HUES6 (cell line): ENCODE data around the gene RAC3.

ENCODE experiments used
- H3K27ac ChIP-seq: 2 replicates; pipeline ENCODE4 v1.7.0; 2013; ENCODE audit warnings: low read depth, mild to moderate bottlenecking, low read length, inconsistent platforms
- H3K27me3 ChIP-seq: 2 replicates; pipeline ENCODE4 v1.6.1; 2013; ENCODE audit warnings: low read length; ENCODE audit not compliant: control insufficient read depth, insufficient read depth
- H3K36me3 ChIP-seq: 2 replicates; pipeline ENCODE4 v1.6.1; 2013; ENCODE audit warnings: low read length; ENCODE audit not compliant: control insufficient read depth, insufficient read depth
- H3K4me1 ChIP-seq: 2 replicates; pipeline ENCODE4 v1.6.1; 2013; ENCODE audit warnings: low read length; ENCODE audit not compliant: control insufficient read depth, insufficient read depth
- H3K4me3 ChIP-seq: 2 replicates; pipeline ENCODE4 v1.5.1; 2013; ENCODE audit warnings: low read depth, low read length
- H3K9ac ChIP-seq: one replicate; pipeline ENCODE4 v1.6.1; 2013; ENCODE audit warnings: mild to moderate bottlenecking, low read length
- H3K9me3 ChIP-seq: 2 replicates; pipeline ENCODE4 v1.6.1; 2013; ENCODE audit warnings: low read depth, low read length; ENCODE audit not compliant: control insufficient read depth, insufficient read depth

RAC3 gene

GRCh38 chr17:82031303-82031884 is at the start of gene RAC3:
TSS of gene RAC3 (plus strand) at chr17:82031678. CDS start at chr17:82031762, 84 bp downstream.
- Histone ChIP-seq H3K36me3 (peaks cover 34% of the 10 kb centered on the region), H3K9ac (peak within 1 kb of the TSS; percentile 65), H3K4me1 (peaks cover 15% of the 10 kb centered on the region), H3K9me3 (no peaks in the 10 kb centered on the region), H3K4me3 (peak within 1 kb of the TSS; percentile 80), H3K27me3 (no peaks in the 10 kb centered on the region), H3K27ac (no peak within 1 kb of the TSS)

- Histone ChIP-seq H3K4me1 (no peaks in the 10 kb centered on the region), H3K27ac (no peak overlapping the region), H3K9ac (no peak overlapping the region), H3K27me3 (no peaks in the 10 kb centered on the region), H3K36me3 (peaks cover 49% of the 10 kb centered on the region), H3K9me3 (no peaks in the 10 kb centered on the region), H3K4me3 (no peak overlapping the region)
These were observed 48.4 kb upstream of the RAC3 start for GRCh38 chr17:81983011-81983638.

- Histone ChIP-seq H3K9me3 (no peaks in the 10 kb centered on the region), H3K4me1 (no peaks in the 10 kb centered on the region), H3K27me3 (no peaks in the 10 kb centered on the region), H3K9ac (no peak overlapping the region), H3K4me3 (no peak overlapping the region), H3K36me3 (peaks cover 49% of the 10 kb centered on the region), H3K27ac (no peak overlapping the region)
These were observed 47.7 kb upstream of the RAC3 start for GRCh38 chr17:81983639-81984373.

GRCh38 chr17:81984773-81985410 is 46.6 kb upstream of the RAC3 start:
- Histone ChIP-seq H3K27me3 (no peaks in the 10 kb centered on the region), H3K4me1 (no peaks in the 10 kb centered on the region), H3K9ac (no peak overlapping the region), H3K4me3 (no peak overlapping the region), H3K9me3 (no peaks in the 10 kb centered on the region), H3K27ac (no peak overlapping the region), H3K36me3 (peaks cover 52% of the 10 kb centered on the region)

- peaks cover 44% of the 10 kb centered on the region for H3K36me3 ChIP-seq
- no peak overlapping the region for H3K9ac ChIP-seq
- H3K4me3 ChIP-seq, result no peak overlapping the region
- no peak overlapping the region for H3K27ac ChIP-seq
- H3K4me1 ChIP-seq, result peaks cover 13% of the 10 kb centered on the region
- no peaks in the 10 kb centered on the region for H3K27me3 ChIP-seq
- no peaks in the 10 kb centered on the region for H3K9me3 ChIP-seq
These were observed 44.9 kb upstream of the RAC3 start for GRCh38 chr17:81986606-81987005.

GRCh38 chr17:81987161-81987770 is 44.2 kb upstream of the RAC3 start:
- H3K9me3 ChIP-seq, result no peaks in the 10 kb centered on the region
- H3K9ac ChIP-seq, result no peak overlapping the region
- no peaks in the 10 kb centered on the region for H3K27me3 ChIP-seq
- no peak overlapping the region for H3K4me3 ChIP-seq
- peaks cover 41% of the 10 kb centered on the region for H3K36me3 ChIP-seq
- H3K27ac ChIP-seq, result no peak overlapping the region
- peaks cover 18% of the 10 kb centered on the region for H3K4me1 ChIP-seq

- Histone ChIP-seq H3K27ac (peak overlapping the region; percentile 43; the same call in 1 of the 2 replicates), H3K27me3 (no peaks in the 10 kb centered on the region), H3K9me3 (no peaks in the 10 kb centered on the region), H3K4me3 (no peak overlapping the region; the same call in 1 of the 2 replicates), H3K36me3 (peaks cover 21% of the 10 kb centered on the region), H3K4me1 (peaks cover 33% of the 10 kb centered on the region), H3K9ac (peak overlapping the region; percentile 58)
These were observed 40.4 kb upstream of the RAC3 start for GRCh38 chr17:81990836-81991683.

GRCh38 chr17:81991684-81992305 is 39.7 kb upstream of the RAC3 start:
- no peaks in the 10 kb centered on the region for H3K9me3 ChIP-seq
- H3K27ac ChIP-seq, result peak overlapping the region; percentile 43; the same call in 1 of the 2 replicates
- peak overlapping the region; percentile 58 for H3K9ac ChIP-seq
- peak overlapping the region; percentile 2; the same call in 1 of the 2 replicates for H3K4me3 ChIP-seq
- peaks cover 16% of the 10 kb centered on the region for H3K36me3 ChIP-seq
- peaks cover 33% of the 10 kb centered on the region for H3K4me1 ChIP-seq
- no peaks in the 10 kb centered on the region for H3K27me3 ChIP-seq

GRCh38 chr17:81992306-81993102 is 39.0 kb upstream of the RAC3 start:
- no peaks in the 10 kb centered on the region for H3K9me3 ChIP-seq
- peak overlapping the region; percentile 68 for H3K9ac ChIP-seq
- H3K4me1 ChIP-seq, result peaks cover 33% of the 10 kb centered on the region
- H3K36me3 ChIP-seq, result peaks cover 13% of the 10 kb centered on the region
- no peaks in the 10 kb centered on the region for H3K27me3 ChIP-seq
- peak overlapping the region; percentile 2; the same call in 1 of the 2 replicates for H3K4me3 ChIP-seq
- peak overlapping the region; percentile 43; the same call in 1 of the 2 replicates for H3K27ac ChIP-seq
